ENCODE data around the gene PCCA.
A peak's percentile ranks its signal among the peaks of the same experiment; 100 is the strongest.
"Not testable (repeated sequence)": the region's sequence is repeated elsewhere in the genome, so short reads cannot be mapped to it uniquely, and the experiment has no call there.

PCCA gene

DNA sequence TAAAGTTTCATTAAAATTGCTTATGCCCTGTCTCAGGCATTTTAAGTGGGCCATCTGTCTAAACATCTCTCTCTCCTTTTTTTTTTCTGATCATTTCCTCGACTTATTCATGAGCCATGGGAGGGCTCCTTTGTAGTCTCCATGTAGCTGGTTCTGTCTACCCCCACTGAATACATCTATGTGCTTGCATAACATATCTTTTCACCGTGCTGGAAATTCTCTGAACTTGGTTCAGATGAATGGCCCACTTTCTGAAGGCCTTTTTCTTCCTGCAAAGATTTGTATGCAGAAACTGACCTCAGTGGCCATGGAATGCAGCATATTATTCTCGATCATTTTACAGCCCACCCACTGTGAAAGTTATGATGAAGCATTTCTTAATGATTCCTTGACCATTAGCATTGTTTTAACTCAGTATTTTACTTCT, 274.4 kb downstream of the PCCA start:
- DNase-seq (ENCODE audit: low spot score), result peak; percentile 9

GRCh38 chr13:100363874-100364273, 275.0 kb downstream of the PCCA start:
- no peak for DNase-seq (ENCODE audit: low spot score)

DNA sequence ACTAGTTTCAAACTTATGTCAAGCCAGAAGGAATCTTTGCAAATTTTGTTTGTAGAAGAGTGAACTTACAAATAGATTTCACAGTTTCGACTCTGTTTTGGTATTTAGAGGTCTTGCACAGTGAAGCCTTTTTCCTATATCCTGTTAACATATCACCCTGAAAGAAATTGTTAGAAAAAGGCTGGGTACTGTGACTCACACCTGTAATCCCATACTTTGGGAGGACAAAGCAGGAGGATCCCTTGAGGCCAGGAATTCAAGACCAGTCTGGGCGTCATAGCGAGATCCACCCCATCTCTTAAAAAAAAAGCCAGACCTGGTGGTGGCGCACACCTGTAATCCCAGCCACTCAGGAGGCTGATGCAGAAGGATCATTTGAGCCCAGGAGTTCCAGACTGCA, 275.7 kb downstream of the PCCA start:
- no peak for DNase-seq (ENCODE audit: low spot score)

DNA sequence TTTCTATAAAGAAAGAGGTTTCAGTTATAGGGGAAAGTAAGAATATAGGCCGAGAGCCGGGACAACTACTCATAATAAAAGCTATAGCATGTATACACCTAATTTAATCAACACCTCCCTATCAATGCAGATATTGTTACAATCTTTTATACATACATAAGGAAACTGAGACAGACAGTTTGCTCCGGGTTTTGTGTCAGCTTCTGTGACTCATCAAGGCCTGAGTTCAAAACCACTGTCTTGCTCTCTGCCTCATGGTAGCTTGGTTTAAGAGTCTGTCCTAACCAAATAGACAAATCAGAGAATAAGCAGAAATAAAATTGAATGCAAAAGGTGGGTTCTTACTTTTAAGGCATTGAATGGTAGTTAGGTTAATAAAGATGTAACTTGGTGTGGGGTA, 276.8 kb downstream of the PCCA start:
- DNase-seq (ENCODE audit: low spot score), result no peak

- DNase-seq (ENCODE audit: low spot score), result no peak
Measured at GRCh38 chr13:100378533-100378932, 289.6 kb downstream of the PCCA start.

DNA sequence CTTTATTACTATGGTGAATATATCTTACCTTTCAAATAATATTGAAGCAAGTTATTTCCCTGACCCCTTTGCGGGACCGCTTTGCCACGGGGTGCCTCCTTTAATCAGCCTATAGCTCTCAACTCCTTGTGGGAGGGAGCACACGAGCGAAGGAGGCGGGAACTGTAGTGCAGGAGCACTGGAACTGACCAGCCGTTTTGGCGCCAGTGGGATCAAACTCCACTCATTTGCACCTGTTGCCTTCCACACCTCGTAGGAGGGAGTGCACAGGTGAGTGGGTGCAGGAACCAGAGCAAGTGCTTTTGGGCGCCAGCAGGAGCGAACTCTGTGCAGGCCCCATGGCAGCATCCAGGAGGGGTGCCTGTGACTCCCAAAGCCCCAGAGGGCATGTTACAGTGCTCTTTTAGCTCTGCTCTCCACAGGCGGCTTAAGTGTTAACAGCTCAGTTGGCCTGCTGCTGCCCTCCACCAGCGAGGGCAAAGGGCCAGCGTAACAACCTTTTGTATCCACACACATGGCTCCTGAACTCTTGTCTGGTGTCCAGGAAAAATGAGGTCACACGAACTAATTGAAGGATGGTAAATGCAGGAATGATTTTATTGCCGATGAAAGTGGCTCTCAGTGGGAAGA, 292.8 kb downstream of the PCCA start:
- DNase-seq (ENCODE audit: low spot score), result no peak

GRCh38 chr13:100382785-100383184, 293.9 kb downstream of the PCCA start:
- DNase-seq (ENCODE audit: low spot score), result no peak

- DNase-seq (ENCODE audit: low spot score), result no peak
Measured at GRCh38 chr13:100387416-100387815, 298.5 kb downstream of the PCCA start.

GRCh38 chr13:100388150-100388549, 299.3 kb downstream of the PCCA start:
- DNase-seq (ENCODE audit: low spot score), result not testable (repeated sequence)

- DNase-seq (ENCODE audit: low spot score), result no peak
Measured at GRCh38 chr13:100388923-100389322, 300.0 kb downstream of the PCCA start.

GRCh38 chr13:100389617-100390016, 300.7 kb downstream of the PCCA start:
- no peak for DNase-seq (ENCODE audit: low spot score)

DNA sequence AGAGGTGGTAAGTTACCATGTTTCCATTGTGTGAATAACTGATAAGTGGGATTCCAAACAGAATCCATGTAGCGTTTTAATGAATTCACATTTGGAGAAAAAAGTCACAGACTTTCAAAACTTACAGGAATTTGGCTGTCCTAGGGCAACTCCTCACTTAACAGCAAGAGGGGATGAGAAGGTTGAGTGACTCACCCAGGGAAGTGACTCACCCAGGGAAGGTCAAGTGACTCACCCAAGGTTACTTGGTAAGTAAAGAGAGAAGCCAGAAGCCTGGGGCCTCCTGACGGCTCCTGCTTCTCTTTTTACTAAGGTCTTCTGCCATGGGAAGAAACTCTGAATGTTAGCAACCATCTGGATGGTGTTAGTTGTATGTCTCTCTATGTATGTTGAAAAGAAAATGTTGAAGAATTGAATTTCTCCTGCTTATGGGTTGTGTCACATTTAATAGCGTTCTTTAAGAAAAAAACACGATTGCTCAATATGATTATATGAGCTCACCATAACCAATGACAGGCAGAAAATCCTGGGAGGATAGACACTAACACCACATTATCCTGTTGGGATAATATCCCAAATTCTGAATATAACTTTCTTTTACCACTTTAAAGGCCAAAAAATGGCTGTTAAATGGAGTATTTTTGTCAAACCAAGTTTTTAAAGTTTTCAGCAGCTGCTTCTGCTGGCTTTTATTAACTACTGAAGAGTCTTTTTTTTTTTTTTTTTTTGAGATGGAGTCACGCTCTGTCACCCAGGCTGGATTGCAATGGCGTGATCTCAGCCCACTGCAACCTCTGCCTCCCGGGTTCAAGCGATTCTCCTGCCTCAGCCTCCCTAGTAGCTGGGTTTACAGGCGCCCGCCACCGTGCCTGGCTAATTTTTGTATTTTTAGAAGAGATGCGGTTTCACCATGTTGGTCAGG, 304.1 kb downstream of the PCCA start:
- peak; percentile 94 for DNase-seq (ENCODE audit: low spot score)

DNA sequence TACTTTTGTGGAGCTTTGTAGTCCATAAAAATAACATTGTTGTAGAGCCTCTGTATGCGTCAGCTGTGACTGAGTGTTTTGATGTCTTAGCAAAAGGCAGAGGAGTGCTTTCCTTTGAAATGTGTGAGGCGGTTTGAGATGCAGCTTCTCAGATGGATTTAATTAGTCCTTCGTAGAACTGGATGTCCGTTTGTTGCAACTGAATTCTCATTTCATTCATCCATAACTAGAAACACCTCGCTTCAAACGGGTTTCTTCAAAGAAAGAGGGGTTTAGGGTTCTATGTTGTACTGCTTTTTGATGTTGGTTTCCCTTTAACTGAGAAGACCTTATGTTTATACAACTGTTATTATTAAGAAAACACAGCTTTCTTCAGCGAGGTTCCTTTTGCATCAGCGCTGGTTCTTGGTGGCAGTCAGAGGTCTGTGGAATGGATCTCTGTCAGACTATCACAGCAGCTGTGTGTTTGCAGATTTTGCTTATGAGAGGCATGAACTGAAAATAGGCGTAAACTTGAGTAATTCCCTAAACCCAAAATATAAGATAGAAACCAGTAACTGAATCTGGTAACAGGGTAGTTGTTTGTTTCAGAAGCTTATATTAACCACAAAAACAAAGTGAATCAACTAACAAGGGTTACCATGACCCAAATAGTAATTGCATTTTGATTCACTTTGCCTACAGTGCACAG, 305.3 kb downstream of the PCCA start:
- peak; percentile 71 for DNase-seq (ENCODE audit: low spot score)

DNA sequence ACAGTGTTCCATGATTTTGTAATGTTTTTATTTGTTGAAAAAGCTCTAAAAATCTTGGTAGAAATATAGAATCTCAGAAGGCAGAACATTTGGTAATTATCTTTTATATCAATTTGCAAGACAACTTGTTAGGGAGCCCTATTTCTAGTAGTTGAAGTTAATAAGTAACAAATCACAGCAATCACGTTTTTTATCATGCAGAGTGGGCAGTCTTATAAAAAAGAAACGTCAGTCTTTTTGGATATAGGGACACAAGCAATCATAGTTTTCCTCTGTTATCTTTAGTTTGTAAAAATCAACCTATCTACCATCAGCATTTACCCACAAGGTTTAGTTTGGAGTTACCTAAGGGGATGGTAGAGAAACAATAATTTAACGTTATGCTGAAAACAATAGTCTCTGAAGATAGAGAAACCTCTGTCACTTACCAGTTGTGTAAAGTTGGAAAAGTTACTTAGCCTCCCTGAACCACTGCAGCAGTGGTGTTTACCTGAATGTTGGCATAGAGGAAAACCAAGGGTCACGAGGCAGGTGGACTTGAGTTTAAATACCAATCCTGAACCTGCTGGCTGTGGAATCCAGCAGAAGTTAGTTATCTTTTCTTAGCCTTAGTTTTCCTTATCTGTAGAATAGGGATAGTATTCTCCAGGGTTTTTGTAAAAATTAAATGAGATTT, 306.9 kb downstream of the PCCA start:
- no peak for DNase-seq (ENCODE audit: low spot score)

DNA sequence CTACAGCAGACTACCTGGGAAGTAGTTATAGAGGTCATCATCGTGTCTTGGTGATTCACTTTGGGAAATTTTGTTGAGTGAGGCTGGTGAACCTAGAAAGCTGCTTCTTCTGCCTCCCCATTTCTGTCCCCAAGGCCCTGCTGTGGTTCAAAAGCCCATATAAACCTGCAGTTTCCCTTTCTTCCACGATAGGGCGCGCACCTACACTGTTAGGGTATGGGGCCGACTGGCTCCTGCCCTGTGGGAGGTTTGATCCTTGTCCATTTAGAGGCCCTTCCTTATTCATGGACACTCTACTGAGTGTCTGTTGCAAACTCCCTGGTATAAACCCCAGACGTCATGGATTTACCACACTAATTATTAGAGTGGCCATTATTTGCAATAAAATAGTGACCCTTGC, 307.9 kb downstream of the PCCA start:
- no peak for DNase-seq (ENCODE audit: low spot score)

- DNase-seq (ENCODE audit: low spot score), result no peak
Measured at GRCh38 chr13:100397627-100398026, 308.7 kb downstream of the PCCA start.

GRCh38 chr13:100398360-100398759, 309.5 kb downstream of the PCCA start:
- DNase-seq (ENCODE audit: low spot score), result no peak

GRCh38 chr13:100399455-100399854, 310.6 kb downstream of the PCCA start:
- no peak for DNase-seq (ENCODE audit: low spot score)

GRCh38 chr13:100403675-100404074, 314.8 kb downstream of the PCCA start:
- no peak for DNase-seq (ENCODE audit: low spot score)

DNA sequence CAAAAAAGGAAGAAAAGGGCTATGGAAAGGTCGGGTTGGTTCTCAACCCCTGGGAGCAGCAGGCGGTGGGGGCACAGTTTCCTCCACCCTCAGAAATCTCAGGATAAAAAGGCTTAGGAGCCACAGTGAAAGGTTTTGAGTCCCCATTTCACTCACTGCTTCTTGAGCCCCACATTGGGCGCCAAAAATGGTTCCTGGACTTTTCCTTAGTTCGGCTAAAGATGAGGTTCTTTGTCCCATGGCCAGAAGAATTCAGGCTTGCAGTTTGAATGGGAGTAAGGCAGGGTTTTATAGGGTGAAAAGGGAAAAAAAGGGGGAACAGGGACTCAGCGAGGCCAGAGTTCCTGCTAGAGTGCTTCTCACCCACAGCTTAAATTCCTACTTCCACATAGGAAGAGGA, 320.2 kb downstream of the PCCA start:
- DNase-seq (ENCODE audit: low spot score), result no peak

DNA sequence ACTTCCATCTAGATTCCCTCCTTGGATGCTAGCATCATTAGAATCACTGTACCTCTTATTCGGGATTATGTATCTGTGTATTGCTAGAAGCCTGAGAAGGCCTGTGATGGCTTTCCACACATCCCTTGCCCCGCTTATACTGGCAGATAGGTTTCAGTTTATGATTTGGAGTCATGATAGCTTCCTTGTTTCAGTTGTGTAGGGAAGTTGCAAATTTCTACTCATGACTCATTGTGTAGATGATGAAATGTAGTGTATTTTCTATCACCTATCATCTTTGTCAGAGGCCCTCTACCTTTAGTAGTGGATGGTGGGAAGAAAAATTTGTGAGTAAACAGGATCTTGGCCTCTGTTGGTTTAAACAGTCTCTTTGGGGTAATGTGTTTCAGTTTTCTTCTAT, 334.5 kb downstream of the PCCA start:
- DNase-seq (ENCODE audit: low spot score), result no peak

- no peak for DNase-seq (ENCODE audit: low spot score)
Measured at GRCh38 chr13:100428986-100429385, 340.1 kb downstream of the PCCA start.

All from AG08395 (cell line).